Measurements from ENCODE around the gene SMPD4. TPM values are rescaled to one million over a fixed set of nuclear protein-coding genes. Genes with fewer than 3 reads are reported as not detected.
"Not testable (repeated sequence)": the region's sequence is repeated elsewhere in the genome, so short reads cannot be mapped to it uniquely, and the experiment has no call there.

SMPD4 gene
- total and polyA plus RNA-seq, 10 donors: 24.0 to 44.9 (median 37.4) TPM

- Histone ChIP-seq H3K36me3 (no peaks in the 10 kb centered on the region), H3K27ac (no peak overlapping the region), H3K4me3 (no peak overlapping the region), H3K27me3 (replicated peaks in 1 of 7) (no peaks in the 10 kb centered on the region), H3K4me1 (no peaks in the 10 kb centered on the region), H3K9me3 (no peaks in the 10 kb centered on the region)
- 86 to 94% (median 92%) methylated on average over 8 to 15 of the region's 15 CpGs for WGBS, 5 donors
- TF ChIP-seq CTCF (IDR thresholded peaks at IDR 0.05 in 8 of 11, conservative IDR thresholded peaks at IDR 0.05 in 3 of 11) (no peak), POLR2A (IDR thresholded peaks at IDR 0.05) (no peak), POLR2AphosphoS5 (IDR thresholded peaks at IDR 0.05) (no peak)
- intact Hi-C loops (cut with DNase I; ENCODE audit: low total_unique reads): no loop called here
- no peak for DNase-seq
Observed at GRCh38 chr2:130135692-130136541, 45.5 kb downstream of the SMPD4 start.

DNA sequence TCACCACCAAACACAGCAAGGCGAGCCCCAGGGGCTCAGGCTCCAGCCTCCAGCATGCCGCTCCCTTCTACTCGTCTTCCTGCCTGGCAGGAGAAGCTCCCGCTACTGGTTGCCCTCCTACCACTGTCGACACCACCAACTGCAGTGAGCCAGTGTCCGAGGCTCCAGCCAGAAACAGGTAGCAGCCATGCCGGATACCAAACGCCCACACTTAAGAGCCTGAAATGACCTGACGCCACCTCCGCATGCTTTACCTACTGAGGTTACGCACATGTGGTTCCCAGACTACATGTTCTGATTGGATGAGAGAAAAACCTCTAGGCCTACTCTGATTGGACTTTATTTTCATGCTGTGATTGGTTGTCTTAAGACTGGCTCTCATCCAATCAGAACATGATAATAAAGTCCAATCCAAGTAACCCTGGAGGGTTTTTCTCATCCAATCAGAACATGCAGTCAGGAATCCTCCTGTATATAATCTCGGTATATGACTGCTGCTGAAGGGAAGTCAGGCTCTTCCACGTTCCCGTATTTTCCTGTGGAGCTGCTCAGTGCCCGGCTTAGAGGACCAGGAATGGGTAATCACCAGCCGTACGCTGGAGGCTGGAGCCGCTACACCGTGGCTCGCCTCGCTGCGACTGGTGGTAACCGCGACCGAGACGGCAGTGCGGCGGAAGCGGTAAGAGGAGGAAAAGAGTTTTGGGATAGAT lies 52.1 kb downstream of the SMPD4 start, which contains the start of gene POTEF:
Gene POTEF, minus strand, starts transcription at position 103 of the 710 bp plus-strand sequence. CDS start 8,707 bp downstream, outside the sequence.
- H3K27ac ChIP-seq; H3K36me3 ChIP-seq; intact Hi-C loops (cut with DNase I; ENCODE audit: low total_unique reads); H3K9me3 ChIP-seq; DNase-seq; H3K4me3 ChIP-seq; H3K4me1 ChIP-seq; H3K27me3 ChIP-seq (replicated peaks in 1 of 7): not testable (repeated sequence)
- WGBS, 5 donors: 87 to 93% (median 90%) methylated on average over 16 to 25 of the region's 29 CpGs

GRCh38 chr2:130128464-130128863 lies 52.9 kb downstream of the SMPD4 start:
- 82 to 100% (median 89%) methylated on average over 1 to 14 of the region's 14 CpGs for whole genome bisulfite sequencing, 5 donors

DNA sequence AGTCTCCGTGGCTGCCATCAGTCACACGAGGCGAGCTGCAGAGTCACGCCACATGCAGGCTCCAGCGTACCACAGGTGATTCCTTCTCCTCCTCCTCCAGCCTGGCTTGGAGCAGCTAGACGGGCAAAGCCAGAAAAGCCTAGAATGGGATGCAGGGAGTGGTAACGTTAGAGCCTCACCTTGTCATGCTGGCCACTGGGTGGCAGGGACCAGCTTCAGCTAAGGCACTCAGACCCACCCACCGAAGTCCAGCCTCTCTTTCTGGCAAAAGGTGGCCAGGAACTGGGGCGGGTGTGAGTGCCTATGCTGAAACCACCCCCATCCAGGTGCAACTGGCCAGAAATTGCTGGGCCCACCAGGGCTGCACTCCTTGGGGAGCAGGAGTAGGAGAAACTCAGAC lies 53.7 kb downstream of the SMPD4 start:
- H3K36me3 ChIP-seq; H3K27me3 ChIP-seq (replicated peaks in 1 of 7); DNase-seq; H3K4me1 ChIP-seq; H3K9me3 ChIP-seq; H3K4me3 ChIP-seq; H3K27ac ChIP-seq; intact Hi-C loops (cut with DNase I; ENCODE audit: low total_unique reads): not testable (repeated sequence)
- WGBS, 5 donors: 63 to 100% methylated on average over 1 of the region's 9 CpGs; no CpG with 5 or more reads in 3 of the 5 donors

More at GRCh38 chr2:130128464-130128863, 52.9 kb downstream of the SMPD4 start:
- H3K4me1 ChIP-seq; intact Hi-C loops (cut with DNase I; ENCODE audit: low total_unique reads); H3K9me3 ChIP-seq; H3K4me3 ChIP-seq; H3K27ac ChIP-seq; H3K27me3 ChIP-seq (replicated peaks in 1 of 7); DNase-seq; H3K36me3 ChIP-seq: not testable (repeated sequence)

- H3K4me1 ChIP-seq; DNase-seq; intact Hi-C loops (cut with DNase I; ENCODE audit: low total_unique reads); H3K4me3 ChIP-seq; H3K9me3 ChIP-seq; H3K27ac ChIP-seq; H3K36me3 ChIP-seq; H3K27me3 ChIP-seq (replicated peaks in 1 of 7): not testable (repeated sequence)
- 92 to 97% (median 94%) methylated on average over 25 to 38 of the region's 45 CpGs for WGBS, 5 donors
Observed at GRCh38 chr2:130120924-130121323, 60.5 kb downstream of the SMPD4 start.

Measured in spleen (tissue), 11 donors.